Measurements from ENCODE around the gene BPGM. TPM values are rescaled to one million over a fixed set of nuclear protein-coding genes. Genes with fewer than 3 reads are reported as not detected.

Gene BPGM
- 10 to 100 TPM; 45.7 to 49.0 (median 47.6) TPM for polyA plus RNA-seq (ENCODE audit: insufficient read length in 3 of 3)

DNA sequence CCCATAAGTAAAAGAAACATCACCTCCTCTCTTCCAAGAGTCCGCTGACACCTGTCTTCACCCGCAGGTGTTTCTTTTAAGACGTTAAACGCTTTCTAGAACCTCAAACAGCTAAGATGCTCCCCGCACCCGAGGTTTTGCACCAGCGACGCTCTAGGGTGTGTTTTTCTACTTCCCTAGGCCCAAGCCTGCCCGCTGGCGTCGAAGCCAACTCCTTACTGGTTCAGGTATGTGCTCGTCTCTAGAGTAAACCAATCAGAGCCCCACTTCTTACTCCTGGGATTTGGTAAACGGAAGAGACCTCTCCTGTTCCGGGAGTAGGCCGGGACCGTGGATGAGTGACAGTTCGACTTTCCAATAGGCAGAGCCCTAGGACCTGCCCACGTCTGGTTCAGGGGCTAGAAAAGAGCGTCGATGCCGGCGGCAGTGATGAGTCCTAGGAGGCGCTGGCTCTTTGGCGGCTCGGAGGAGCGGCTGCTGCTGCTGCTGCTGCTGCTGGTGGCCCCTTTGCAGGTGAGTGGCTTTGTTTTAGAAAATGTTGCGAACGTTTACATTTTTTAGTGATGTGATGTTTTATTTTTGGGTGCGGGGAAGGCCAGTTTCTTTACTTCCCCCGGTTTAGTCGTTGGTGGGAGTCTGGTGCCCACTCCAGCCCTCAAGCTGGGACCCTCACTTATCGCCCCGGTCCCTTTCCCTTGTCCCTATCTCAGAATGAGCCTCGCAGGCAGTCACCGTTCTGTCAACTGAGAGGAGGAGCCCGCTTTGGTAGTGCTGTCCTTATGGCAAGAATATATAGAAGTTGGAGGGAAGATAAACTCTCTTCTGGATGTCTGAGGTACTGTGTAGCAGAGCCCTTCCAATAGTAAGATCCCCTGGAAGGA, at the start of gene BPGM:
BPGM (plus strand) TSS at position 429 of the 881 bp plus-strand sequence. CDS start 14,655 bp downstream, outside the sequence.
- peak; percentile 99 to 100 (median 100) for DNase-seq (ENCODE audit: low read depth in 3 of 3, low spot score in 2 of 3)

DNA sequence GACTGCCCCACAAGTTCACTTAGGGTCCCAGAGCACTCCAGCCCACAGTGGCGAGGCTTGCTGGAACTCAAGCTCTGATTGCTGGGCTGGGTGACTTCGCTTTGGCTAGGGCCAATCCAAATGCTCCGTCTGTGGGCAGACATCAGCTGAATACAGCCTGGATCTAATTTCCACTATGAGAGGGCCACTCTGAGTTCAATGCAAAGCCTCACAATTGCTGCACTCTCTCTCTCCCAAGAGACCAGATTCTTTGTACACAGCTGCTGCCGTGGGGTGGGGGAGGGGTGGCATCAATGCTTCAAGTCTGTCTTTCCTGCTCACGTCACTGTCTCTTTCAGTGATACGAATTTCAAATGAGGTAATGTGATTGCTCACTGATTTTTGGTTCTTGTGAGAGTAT, 47.3 kb upstream of the BPGM start:
- DNase-seq (ENCODE audit: low read depth in 3 of 3, low spot score in 2 of 3), result no peak

DNA sequence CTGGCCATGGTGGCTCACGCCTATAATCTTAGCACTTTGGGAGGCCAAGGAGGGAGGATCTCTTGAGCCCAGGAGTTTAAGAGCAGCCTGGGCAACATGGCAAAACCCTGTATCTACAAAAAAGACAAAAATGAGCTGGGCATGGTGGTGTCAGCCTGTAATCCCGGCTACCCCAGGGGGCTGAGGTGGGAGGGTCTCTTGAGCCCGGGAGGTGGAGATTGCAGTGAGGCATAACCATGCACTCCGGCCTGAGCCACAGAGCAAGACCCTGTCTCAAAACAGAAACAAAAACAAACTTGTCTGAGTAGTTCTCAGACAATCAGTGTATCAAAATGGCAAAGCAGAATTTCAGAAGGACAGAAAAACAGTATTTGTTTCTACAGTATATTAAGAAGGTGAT, 45.2 kb upstream of the BPGM start:
- no peak for DNase-seq (ENCODE audit: low read depth in 3 of 3, low spot score in 2 of 3)

DNA sequence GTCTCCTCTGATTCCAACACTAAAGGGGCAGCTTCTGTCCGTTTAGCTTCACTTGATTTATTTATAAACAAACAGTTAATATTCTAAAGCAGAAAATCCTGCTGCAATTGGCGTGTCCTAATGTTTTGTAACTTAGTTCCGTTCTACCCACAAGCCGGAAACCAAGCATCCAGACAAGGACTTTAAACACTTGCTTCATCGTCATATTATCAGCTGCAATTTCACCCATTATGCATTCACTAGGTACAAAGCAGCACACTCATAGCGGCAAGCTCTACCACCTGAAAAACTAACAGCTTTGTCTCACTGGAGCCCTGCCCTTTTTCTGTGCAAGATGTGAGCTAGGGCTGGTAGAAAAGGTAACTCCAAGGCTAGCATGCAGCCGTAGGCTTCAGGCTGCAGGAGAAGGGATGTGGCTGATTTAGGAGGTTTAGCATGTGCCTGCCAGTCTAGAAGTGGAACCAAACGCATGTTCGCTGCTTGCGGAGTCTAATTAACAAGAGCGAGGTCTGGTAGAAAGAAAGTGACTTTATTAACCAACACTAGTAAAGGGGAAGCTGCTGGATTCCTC, 43.7 kb upstream of the BPGM start:
- no peak for DNase-seq (ENCODE audit: low read depth in 3 of 3, low spot score in 2 of 3)

DNA sequence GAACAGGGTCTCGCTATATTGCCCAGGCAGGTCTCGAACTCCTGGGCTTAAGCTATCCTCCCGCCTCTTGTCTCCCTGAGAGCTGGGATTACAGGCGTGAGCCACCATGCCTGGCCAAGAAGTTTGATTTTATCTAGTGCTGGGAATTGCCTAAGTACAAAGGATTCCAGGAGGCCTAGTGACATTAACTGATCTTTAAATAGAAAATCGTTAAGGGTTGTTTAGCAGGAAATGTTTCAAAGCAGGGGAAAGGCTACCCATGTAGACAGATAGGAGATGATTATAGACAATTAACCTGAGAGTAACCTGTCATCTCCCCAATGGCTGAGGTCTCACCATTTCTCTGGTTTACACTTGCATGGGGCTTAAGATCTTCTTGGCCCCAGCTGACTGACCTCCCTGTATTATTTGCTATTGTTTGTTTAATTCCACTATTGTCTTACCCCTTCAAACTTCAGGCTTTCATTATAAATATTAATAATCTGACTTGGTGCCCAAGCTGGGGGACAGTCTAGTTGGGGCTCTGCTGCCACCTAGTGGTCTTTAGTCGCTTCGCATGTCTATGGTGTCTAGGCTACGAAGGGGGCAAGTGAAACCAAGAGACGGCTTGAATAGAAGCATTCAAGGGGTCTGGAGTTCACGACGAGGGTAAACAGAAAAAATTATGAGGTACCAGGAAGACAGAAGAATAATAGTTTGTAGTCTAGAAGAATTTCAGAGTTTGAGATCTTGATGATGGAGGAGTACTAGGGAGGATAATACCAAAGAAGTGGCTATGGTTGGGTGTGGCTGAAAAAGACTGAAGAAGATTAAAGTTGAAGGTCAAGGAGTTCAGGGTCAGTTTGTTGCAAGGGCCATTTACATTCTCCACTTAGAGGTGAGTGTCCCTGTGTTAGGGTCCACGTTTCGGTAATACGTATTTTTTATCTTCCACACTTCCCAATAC, 40.4 kb upstream of the BPGM start:
- peak; percentile 25 to 32 (median 29) for DNase-seq (ENCODE audit: low read depth in 3 of 3, low spot score in 2 of 3)

DNA sequence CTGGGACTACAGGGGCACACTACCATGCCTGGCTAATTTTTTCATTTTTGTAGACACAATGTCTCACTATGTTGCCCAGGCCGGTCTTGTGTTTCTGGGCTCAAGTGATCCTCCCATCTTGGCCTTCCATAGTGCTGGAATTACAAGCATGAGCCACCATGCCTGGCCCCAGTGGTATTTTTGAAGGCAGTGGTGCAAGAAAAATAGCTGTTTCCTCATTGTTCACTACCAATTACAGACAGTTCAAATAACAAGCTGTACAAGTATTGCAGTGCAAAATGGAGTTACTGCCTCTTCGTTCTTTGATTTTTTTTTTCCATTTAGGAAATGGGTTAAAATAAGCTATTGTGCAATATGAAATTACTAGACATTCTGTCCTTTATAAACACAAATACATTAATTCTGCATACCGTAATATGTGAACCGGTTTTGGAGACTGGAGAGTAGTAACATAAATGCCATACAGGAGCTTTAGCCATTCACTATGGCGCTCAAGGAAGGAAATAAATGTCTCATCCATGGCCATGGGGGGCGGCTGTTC, 35.0 kb upstream of the BPGM start:
- no peak for DNase-seq (ENCODE audit: low read depth in 3 of 3, low spot score in 2 of 3)

DNA sequence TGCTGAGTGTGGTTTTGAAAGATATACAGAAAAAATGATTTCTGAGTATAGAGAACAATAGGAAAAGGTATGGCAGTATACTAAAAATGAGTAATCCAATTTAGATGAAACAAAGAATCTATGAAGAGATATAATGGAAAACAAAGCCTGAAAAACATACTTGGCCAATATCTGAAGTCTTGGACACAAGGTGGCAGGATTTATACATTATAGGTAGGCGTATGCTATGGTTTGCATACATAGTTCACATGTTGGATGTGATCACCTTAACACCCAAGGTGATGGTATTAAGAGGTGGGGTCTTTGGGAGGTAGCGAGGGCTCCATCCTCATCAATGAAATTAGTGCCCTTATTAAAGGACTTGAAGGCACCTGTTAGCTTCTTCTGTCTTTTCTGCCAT, 34.5 kb upstream of the BPGM start:
- DNase-seq (ENCODE audit: low read depth in 3 of 3, low spot score in 2 of 3), result no peak

DNA sequence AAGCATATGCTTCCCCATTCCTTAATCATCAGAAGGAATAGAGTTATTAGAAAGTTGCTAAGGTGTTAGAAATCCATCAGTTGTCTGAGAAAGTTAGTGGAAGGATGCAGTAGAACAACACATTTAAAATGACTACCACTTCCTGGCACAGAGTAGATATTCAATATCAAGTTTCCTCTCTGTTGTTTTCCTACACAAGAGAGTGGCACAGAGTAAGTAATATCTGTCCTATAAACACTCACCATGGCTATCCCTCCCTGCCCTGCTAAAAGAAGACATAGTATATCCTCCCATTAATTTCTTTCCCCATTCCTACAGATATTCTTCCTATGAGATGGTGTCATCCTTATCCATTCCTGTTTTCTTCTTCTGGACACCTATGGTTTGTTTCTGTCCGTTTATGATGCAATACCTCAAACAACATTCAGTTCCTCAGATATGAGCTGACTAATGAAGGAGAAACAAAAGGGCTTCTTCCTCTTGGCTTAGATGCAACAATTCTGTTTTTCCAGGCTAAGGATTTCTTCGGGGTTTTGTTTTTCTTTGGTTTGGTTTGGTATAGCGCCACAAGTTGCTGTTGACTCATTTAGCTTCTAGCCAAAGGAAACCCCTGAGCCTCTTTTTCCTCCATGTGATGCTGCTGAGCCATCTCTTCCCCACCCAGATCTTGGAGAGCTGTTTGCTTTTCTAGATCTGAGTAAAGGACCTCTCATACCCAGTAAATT, 32.9 kb upstream of the BPGM start:
- DNase-seq (ENCODE audit: low read depth in 3 of 3, low spot score in 2 of 3), result no peak

DNA sequence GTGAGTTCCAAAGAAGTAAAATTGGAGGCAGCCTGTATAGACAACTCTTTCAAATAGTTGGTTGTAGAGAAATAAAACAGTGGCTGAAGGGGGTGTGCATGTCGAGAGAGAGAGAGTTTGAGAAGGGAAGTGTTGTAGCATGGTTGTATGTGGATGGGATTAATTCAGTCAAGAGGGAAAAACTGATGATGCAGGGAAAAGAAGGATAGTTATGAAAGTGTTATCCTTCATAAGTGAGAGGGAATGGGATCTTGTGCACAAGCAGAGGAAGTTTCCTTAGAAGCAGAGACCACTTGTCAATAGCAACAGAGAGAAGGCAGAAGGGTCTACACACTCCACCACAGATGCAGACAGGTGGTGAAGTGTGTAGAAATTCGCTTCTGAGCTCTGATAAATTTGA, 30.0 kb upstream of the BPGM start:
- no peak for DNase-seq (ENCODE audit: low read depth in 3 of 3, low spot score in 2 of 3)

DNA sequence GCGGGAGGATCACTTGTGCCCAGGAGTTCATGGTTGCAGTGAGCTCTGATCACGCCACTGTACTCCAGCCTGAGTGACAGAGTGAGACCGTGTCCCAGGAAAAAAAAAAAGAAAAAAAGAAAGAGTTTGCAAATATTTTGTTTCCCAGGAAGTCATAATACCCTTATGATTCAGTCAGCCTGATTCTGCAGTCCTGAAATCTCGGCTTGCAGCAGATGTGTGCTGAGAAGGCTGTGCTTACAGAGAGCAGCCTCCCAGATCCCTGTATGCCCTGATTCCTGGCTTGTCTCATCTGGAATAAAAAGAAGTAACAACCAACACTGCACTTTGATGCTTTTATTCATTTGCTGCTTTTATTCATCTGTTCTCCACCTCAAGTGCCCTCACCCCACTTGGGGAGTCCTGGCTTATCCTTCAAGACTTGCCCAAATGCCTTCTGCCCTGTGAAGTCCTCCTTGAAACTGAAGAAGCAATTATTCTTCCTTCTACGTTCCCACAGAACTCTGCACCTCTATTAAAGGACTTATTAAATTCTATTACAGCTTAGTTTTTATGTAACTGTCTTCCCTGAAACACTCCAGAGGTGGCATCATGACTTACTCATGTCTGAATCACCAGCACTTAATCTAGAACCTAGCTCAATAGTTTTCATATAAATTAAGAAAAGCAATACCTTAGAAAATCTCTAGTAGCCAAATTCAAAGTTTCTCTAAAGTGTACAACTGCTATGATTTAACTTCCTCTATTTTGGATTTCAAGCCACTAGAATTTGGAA, 27.7 kb upstream of the BPGM start:
- no peak for DNase-seq (ENCODE audit: low read depth in 3 of 3, low spot score in 2 of 3)

DNA sequence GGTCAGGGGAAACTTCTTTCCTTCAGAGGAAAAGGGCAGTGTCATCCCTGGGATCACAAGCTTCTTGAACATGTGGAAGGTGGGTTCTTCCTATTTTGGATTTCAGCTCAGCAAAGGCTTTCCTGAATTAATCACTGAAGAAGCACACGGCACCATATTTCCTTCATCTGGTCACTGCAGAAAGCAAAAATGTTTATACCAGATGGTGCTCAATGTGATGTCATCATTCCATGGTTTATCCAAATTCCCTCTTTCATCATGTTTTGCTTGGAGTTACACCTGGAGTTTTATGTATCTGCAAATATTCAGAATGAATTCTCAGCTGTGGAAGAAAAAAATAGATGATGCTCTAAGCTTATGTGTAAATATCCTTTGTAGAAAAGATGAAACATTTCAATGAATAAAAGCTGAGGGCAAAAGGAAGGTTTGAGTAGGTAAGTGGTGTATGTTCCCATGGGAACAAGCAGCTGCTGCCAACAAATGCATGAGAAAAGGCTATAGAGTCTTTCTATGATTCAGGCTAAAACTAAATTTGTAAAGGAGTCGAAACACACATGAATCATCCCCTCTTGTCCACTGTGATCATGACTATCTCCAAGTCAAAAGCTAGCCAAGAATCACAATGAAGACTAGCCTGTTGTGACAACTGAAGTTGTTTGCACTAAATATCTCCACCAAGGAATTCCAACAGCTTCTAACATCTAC, 26.9 kb upstream of the BPGM start:
- no peak for DNase-seq (ENCODE audit: low read depth in 3 of 3, low spot score in 2 of 3)

DNA sequence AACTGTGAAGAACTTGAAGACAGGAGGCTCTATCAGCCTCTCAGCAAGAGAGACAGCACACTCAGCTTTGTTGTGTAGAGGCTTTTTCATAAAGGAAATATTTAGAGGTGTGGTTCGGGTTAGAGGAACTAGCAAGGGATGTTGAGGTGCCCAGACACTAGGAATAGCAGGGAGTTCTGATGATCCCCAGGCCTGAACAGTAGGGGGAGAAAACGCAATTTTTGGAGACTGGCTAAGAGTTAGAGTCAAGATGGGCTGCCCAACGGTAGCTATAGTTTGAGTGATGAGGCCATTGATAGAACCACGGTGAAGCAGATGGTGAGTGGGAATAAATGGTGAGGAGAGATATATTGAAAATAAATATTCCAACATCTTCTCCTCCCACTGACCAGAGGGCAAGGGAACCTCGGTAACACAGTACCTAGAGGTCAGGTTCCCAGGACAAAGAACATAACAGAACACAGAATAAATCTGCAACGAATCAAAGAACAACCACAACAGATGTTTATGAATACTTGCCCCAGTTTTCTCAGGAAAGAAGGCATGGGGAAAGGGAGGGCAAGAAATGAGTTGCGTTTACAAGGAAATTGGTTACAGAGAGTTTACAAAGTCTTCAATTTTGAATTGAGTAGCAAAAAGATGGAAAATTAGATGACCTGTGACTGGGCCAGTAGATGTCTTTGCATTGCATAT, 24.2 kb upstream of the BPGM start:
- DNase-seq (ENCODE audit: low read depth in 3 of 3, low spot score in 2 of 3), result no peak

DNA sequence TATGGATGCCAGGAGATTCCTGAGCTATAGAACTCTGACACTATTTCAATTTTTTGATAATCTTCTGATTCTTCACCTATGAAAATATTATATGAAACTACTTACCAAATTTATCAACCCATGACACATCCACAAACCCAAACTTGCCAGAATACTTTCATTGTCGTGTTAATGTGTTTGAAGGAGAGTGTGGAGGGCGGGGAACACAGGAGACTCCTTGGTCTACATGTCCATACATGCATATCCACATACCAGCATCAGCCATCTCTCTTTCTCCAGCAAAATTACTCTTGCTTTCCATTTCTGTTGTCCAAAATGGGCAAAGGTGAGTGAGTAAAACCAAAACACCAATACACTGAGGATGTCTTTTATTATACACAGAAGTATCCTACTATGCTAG, 23.5 kb upstream of the BPGM start:
- no peak for DNase-seq (ENCODE audit: low read depth in 3 of 3, low spot score in 2 of 3)

DNA sequence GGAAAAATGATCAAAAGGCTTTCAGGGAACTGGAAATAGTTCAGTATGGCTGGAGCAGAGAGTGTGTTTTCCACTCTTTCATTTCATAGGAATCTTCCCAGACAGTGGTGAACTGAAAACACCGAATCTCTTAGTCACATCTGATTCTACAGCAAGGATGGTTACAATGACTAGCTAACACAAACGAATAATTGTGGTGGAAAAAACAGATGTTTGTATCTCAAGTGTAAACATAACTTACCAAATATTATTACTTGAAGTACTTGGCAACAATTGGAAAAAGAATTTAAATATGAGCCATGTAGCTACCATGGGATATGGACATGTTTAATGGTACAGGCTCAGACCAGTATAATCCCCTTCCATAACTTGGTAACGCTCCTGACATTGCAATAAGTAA, 21.1 kb upstream of the BPGM start:
- no peak for DNase-seq (ENCODE audit: low read depth in 3 of 3, low spot score in 2 of 3)

DNA sequence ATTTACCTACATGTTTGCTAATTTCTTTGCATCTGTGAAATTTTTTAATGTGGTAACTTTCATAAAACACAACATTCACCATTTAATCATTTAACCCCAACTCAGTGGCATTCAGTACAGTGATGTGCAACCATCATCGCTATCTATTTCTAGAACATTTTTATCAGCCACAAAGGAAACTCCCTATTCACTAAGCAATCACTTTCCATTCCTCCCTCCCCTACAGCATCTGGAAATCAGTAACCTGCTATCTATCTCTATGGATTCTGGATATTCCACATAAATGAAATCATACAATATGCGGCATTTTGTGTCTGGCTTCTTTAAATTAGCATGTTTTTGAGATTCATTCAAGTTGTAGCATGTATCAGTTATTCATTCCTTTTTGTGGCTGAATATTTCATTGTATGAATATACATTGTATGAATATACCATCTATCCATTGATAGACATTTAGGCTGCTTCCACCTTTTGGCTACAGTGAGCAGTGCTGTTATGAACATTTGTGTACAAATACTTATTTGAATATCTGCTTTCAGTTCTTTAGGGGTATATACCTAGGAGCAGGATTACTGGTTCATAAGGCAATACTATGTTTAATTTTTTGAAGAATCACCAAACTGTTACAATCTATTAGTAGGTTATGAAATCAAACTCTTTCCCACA, 19.4 kb upstream of the BPGM start:
- DNase-seq (ENCODE audit: low read depth in 3 of 3, low spot score in 2 of 3), result no peak

DNA sequence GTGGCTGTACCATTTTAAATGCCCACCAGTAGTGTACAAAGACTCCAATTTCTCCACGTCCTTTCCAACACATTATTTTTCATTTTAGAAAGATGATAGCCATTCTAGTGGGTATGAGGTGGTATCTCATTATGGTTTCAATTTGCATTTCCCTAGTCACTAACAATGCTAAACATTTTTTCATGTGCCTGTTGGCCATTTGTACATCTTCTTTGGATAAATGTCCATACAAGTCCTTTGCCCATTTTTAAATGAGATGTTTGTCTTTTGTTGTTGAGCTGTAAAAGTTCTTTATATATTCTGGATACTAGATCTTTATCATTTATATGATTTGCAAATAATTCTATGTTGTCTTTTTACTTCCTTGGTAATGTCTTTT, 18.9 kb upstream of the BPGM start:
- no peak for DNase-seq (ENCODE audit: low read depth in 3 of 3, low spot score in 2 of 3)

DNA sequence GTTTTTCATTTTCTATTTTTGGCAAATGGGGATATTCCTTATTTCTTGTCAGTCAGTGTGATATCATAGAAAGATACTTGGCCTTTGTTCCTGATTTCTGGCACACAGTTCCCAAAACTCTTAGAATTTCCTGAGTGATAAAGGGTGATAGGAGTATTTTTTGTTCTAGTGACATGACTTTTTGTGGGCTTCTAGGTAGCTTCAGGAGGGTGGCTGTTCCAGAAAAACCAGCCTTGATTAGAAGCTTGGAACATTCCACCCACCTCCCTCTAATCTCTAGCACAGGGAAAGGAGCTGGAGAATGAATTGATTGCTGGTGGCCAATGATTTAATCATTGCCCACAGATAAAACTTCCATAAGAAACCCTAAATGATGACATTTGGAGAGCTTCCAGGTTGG, 17.2 kb upstream of the BPGM start:
- DNase-seq (ENCODE audit: low read depth in 3 of 3, low spot score in 2 of 3), result no peak

DNA sequence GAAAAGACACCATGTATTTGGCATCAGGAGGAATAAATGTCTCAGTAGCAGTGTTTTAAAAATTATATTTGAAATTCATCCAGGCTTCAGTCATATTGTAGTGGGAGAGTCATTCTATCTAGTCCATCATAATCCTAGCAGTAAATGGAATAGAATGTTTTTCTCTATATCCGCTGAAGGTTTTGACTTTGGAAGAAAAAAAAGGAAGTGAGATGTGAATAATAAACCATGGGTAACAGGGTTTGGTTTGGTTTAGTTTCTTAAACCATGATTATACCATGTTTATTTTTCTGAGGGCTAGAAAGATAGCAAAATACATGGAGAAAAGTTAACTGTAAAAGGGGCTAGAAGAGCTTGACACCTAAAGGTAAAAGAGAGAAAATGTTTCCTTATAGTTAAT, 16.4 kb upstream of the BPGM start:
- DNase-seq (ENCODE audit: low read depth in 3 of 3, low spot score in 2 of 3), result no peak
